Activated T-cell treated with anti-CD3 and anti-CD28 coated beads, Interleukin-2, amount 50 U/mL, for 48 hours (primary cell): ENCODE data around the gene AP1B1.
A peak's percentile ranks its signal among the peaks of the same experiment; 100 is the strongest.
"Not testable (repeated sequence)": the region's sequence is repeated elsewhere in the genome, so short reads cannot be mapped to it uniquely, and the experiment has no call there.

Experiments
- DNase-seq, 2 experiments: peaks; one replicate each; pipeline ENCODE4 v3.0.0-alpha.2; 2020

Gene AP1B1

GRCh38 chr22:29387921-29388758 is at the start of gene AP1B1:
Gene AP1B1 (minus strand): TSS chr22:29388570. CDS start chr22:29367243, 21,327 bp downstream.
- DNase-seq: peak; percentile 98

DNA sequence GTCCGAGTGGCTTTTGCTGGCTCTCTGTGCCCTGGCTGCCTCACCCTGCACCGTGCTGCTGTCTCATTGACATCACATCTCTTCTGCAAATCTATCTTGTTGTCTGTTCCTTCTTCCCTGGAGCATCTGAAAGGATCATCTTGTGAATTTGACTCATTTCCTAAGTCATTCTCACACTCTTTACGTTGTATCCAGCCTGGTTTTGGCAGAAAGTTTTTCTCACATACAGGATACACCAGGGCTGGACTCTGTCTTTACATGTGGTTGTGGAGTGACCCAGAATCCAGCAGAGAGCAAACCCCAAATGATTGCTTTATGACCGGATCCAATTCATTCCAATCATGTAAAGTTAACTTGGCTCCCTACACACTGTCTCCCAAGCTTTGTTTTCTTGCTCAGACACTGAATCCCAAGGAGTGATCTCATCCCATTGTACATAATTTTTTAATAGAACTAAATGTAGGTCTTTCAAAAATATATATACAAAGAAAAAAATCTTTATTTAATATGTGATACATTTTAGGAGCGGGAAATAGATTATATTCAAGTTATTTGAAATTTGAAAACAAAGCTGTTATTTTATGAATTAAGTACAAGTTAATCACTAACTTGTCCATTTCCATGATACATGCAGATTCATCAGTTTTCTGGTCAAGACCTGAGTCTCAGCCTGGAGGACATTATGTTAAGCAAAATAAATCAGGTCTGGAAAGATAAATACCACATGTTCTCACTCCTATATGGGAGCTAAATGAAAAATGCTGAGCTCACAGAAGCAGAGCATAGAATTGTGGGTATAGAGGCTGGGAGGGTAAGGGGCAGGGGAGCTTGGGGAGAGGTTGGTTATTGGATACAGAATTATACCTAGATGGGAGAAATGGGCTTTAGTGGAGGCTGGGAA is 47.1 kb upstream of the AP1B1 start:
- no peak for DNase-seq

GRCh38 chr22:29434288-29434687 is 45.9 kb upstream of the AP1B1 start:
- DNase-seq: no peak

DNA sequence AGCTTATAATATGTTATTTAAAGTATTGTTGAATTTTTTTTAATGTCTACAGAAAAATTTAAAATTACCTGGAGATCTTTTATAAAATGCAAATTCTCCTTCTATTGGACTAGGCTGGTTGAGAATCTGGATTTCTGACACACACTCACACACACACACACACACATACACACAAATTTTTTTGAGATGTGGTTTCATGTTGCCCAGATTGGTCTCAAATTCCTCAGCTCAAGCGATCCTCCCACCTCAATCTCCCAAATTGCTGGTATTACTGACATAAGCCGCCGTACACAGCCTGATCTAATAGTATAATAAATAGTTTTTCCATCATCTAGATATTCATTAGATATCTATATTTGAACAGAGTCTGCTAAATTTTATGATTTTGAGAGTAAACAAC is 45.5 kb upstream of the AP1B1 start:
- no peak for DNase-seq

DNA sequence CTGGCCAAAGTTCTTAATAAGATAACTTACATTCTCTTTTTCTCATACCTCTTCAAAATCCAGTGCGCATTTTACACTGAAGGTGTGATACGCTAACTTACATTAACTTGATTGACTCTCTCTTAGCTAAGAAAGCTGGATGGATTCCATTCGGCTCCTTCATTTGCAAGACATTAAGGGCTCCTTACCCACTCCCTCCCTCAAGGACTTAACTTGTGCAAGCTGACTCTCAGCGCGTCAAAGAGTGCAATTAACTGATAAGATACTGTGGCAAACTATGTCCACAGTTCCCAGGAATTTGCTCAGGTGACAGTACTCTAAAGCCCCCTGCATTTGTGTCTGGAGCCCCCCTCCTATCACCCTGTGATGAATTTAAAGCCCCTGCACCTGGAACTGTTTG is 43.6 kb upstream of the AP1B1 start:
- no peak for DNase-seq

- DNase-seq: no peak
Observed at GRCh38 chr22:29427176-29427760, 38.9 kb upstream of the AP1B1 start.

DNA sequence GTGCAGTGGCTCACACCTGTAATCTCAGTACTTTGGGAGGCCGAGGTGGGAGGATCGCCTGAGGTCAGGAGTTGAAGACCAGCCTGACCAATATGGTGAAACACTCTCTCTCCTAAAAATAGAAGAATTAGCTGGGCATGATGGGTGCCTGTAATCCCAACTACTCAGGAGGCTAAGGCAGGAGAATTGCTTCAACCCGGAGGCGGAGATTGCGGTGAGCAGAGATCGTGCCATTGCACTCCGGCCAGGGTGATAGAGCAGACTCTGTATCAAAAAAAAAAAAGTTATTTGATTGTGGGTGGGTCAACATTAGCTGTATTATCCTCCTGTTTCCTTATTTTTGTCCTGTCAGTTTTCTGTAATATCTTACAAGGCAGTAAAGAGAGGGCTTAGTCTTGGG is 38.1 kb upstream of the AP1B1 start:
- no peak for DNase-seq

DNA sequence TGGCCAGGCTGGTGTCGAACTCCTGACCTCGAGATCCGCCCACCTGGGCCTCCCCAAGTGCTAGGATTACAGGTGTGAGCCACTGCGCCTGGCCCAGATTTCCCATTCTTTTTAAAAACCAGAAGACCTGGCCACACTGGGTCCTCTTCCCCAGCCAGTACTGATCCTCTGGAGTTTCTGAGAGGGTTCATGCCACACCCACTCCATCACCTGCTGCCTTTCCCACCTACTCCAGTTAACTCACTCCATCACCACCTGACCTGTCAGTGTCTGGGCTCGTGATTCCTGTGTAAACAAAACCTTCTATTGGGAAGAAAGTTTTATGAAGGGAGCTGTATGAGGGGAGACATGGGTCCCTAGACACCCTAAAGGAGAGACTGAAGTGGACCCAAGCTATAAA is 30.3 kb upstream of the AP1B1 start:
- not testable (repeated sequence) for DNase-seq

DNA sequence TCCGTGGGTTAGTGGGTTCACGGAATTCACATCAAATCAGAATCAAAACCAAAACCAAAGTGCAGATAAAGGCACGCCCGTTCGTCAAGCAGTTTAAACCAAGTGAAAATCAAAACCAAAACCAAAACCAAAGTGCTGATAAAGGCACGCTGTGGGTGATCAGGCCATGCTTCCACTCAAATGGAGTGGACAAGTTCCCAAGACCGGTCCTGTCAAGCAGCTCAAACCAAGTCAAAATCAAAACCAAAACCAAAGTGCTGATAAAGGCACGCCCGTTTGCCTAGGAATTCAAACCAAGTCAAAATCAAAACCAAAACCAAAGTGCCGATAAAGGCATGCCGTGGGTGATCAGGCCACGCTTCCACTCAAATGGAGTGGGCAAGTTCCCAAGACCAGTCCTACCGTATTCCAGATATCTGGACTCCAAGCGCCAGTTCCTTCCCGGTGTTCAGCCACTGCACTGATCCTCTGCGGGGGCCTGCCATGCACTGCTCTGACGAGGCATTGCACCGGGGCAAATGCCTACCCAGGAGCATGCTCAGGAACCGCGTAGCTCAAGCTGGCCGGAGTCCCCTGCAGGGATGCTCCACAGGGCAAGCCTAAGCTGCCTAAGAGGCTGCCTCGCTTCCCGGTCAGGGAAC is 26.7 kb upstream of the AP1B1 start:
- DNase-seq: peak; percentile 67 to 69

DNA sequence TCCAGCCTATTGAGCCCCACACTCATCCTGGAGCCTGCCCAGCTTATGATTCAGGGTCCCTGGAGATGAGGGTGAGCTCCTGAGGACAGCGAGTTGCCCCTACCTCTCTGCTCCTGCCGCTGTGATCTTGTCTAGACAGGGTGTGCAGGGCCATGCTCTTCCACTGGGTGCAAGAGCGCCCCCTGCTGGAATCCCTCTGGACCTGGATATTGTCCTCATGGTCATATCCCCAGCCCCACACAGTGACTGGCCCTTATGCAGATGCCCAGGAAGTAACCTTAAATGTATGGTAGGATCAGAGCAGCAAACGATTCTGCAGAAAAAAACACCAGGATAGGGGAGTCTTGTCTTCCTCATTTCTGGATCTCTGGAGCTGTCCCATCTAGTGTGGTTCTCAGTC is 24.4 kb upstream of the AP1B1 start:
- peak; percentile 39 to 56 for DNase-seq

DNA sequence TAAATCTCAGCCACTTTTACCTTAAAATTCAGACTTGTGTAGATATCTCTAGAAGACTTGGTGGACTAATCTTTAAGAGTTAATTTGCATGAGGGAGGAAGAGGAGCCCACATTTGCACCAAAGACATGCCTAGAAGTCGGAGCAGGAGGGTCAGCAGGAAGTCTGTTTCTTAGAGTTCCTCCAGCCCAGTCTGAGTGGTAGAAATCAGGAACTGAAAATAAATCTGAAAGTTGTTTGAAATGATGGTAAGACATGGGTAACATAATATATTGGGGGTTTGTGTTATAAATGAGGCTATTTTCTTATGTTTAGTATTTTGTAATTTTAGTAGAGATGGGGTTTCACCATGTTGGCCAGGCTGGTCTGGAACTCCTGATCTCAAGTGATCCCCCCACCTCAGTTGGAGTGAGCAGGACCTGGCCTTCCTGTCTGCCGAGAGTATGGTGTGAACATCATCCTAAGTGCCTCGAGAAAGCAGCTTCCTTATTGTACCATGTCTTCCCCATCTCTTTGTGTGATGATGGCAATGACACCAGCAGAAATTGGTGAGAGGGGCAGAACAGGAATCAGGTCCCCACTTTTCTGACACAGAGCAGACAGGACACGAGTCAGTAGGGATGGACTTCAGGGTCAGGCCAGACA is 23.3 kb upstream of the AP1B1 start:
- DNase-seq: not testable (repeated sequence)

GRCh38 chr22:29408940-29409339 is 20.6 kb upstream of the AP1B1 start:
- DNase-seq: no peak

DNA sequence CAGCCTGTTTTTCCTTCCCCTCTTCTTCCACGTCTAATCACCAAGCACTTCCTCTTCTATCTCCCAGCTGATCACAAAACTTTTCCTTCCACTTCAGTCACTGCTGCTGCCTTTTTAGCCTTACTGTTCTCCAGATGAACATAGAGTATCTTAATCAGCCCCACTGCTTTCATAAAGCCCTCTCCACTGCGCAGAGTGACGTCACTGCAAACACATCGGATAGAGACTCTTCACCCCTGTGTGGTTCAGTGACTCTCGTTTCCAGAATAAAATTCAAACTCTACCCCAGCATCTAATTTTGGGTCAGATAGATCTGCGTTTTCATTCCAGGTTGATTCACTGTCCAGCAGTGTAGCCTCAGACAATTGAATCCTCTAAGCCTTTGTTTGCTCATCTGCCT is 13.2 kb upstream of the AP1B1 start:
- not testable (repeated sequence) for DNase-seq

- DNase-seq: no peak
Observed at GRCh38 chr22:29400576-29400975, 12.2 kb upstream of the AP1B1 start.

DNA sequence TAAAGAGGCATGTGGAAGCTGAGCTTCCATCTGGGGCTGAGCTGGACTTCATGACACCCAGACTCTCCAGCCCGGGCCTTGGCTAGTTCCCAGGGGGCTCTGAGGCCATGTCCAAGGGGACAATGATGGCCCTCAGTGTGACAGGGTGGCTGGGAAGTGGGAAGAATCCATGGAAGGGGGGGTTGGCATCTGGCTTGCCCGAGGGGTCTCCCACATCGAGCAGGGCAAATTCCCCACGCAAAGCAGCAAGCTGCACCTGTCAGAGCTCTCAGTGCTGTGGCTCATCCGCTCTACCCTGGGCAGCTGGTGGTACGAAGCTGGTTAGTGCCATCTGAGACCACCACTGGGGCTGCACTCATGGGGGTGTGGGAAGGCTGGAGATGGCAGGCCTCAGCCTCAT is 9.4 kb upstream of the AP1B1 start:
- DNase-seq: no peak

GRCh38 chr22:29396126-29396525 is 7.8 kb upstream of the AP1B1 start:
- no peak for DNase-seq

- DNase-seq: peak; percentile 75 to 77
Observed at GRCh38 chr22:29394931-29395581, 6.7 kb upstream of the AP1B1 start.

GRCh38 chr22:29393019-29393608 is 4.7 kb upstream of the AP1B1 start:
- no peak for DNase-seq

DNA sequence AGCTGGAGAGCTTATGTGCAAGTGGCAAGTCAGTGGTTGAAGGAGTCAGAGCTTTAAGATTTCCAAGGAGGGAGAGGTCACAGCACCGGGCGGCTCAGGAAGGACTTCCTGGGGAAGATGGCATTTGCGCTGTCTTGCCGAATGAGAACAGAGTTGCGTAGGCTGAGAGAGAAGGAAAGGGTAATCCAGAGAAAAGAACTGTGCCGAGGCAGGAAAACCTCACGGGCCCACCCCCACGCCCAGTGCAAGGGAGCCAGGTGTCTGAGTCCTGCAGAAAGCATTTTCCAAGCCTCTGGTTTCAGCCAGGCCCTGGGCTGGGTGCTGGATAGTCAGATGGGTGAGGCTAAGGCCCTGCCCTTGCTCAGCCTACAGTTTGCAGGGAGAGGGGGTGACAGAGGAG is 3.2 kb upstream of the AP1B1 start:
- DNase-seq: no peak

DNA sequence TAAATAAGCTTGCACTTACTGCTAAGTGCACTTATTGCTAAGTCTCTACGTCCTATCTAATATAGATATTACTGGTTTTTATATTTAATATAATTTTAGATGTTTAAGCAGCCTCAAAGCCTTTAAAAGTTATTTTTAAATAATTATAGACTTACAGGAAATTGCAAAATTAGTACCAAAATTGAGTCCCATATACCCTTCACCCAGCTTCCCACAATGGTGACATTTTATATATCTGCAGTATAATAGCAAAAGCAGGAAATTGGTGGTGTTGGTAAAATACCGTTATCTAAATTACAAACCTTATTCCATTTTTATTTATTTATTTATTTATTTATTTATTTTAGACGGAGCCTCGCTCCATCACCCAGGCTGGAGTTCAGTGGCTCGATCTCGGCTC is 1.9 kb upstream of the AP1B1 start:
- no peak for DNase-seq

- DNase-seq: no peak
Observed at GRCh38 chr22:29388759-29389090, 355 bp upstream of the AP1B1 start.

GRCh38 chr22:29386708-29387107 is 1.7 kb downstream of the AP1B1 start:
- no peak for DNase-seq
